PC-3 (cell line): Measurements from ENCODE around the gene SINHCAF.
A peak's percentile ranks its signal among the peaks of the same experiment; 100 is the strongest.

ENCODE experiments used
- CTCF ChIP-seq: fragments of 300-600 bp; sonication (generic); conservative IDR thresholded peaks from 2 replicates; pipeline ENCODE4 v1.5.1; 2017; ENCODE audit warnings: antibody characterized with exemption, low read depth, mild to moderate bottlenecking, low read length
- EZH2 ChIP-seq: fragments of 300-600 bp; sonication (generic); IDR thresholded peaks from one replicate; pipeline ENCODE4 v1.6.1; 2017; ENCODE audit warnings: antibody characterized with exemption, mild to moderate bottlenecking, low read length; ENCODE audit not compliant: unreplicated experiment
- EZH2phosphoT487 ChIP-seq: fragments of 300-600 bp; sonication (generic); IDR thresholded peaks from 2 replicates; pipeline ENCODE4 v1.6.1; 2018; ENCODE audit warnings: mild to moderate bottlenecking, antibody characterized with exemption, low read length, borderline replicate concordance

GRCh38 chr12:31234955-31235867 is 90.7 kb downstream of the SINHCAF start:
- peak; percentile 62 for TF ChIP-seq CTCF
- TF ChIP-seq EZH2, result no peak
- no peak for TF ChIP-seq EZH2phosphoT487
